Mesodermal cell (in vitro differentiated cells): ENCODE measurements around the gene TGM4.
"Not testable (repeated sequence)": the region's sequence is repeated elsewhere in the genome, so short reads cannot be mapped to it uniquely, and the experiment has no call there.

Experiments
- H3K27ac ChIP-seq: 2 replicates; pipeline ENCODE4 v1.7.0; 2013; ENCODE audit warnings: mild to moderate bottlenecking, low read depth, low read length, moderate library complexity; ENCODE audit not compliant: severe bottlenecking
- H3K36me3 ChIP-seq: 2 replicates; pipeline ENCODE4 v1.7.1; 2013; ENCODE audit warnings: mild to moderate bottlenecking, low read length, moderate library complexity; ENCODE audit not compliant: control insufficient read depth, insufficient read depth
- H3K4me1 ChIP-seq: one replicate; pipeline ENCODE4 v1.7.1; 2013; ENCODE audit warnings: mild to moderate bottlenecking, low read length; ENCODE audit not compliant: insufficient read depth, control insufficient read depth, poor library complexity, severe bottlenecking
- H3K4me3 ChIP-seq: 2 replicates; pipeline ENCODE4 v1.7.0; 2013; ENCODE audit warnings: low read length, control low read depth, mild to moderate bottlenecking; ENCODE audit not compliant: insufficient read depth, poor library complexity, severe bottlenecking; ENCODE audit errors: extremely low read depth
- H3K9me3 ChIP-seq: 2 replicates; pipeline ENCODE4 v1.7.1; 2013; ENCODE audit warnings: mild to moderate bottlenecking, low read length, moderate library complexity; ENCODE audit not compliant: control insufficient read depth
- WGBS, 2 experiments: methylation state at CpG; one replicate each; pipeline ENCODE4 v1.1.5; 2013; ENCODE audit warnings: missing lambda C conversion rate in 2 of 2; ENCODE audit not compliant: insufficient coverage in 2 of 2; 5-methylcytosine and 5-hydroxymethylcytosine counted together

The TGM4 gene

GRCh38 chr3:44927371-44927770, 53.0 kb downstream of the TGM4 start:
- 93 to 95% methylated on average over 4 to 6 of the region's 7 CpGs for WGBS, 2 experiments
- H3K9me3 ChIP-seq = no peaks in the 10 kb centered on the region
- no peak overlapping the region for H3K27ac ChIP-seq
- H3K4me3 ChIP-seq = no peak overlapping the region
- H3K36me3 ChIP-seq = peaks cover 70% of the 10 kb centered on the region
- peaks cover 14% of the 10 kb centered on the region for H3K4me1 ChIP-seq

- H3K27ac ChIP-seq = no peak overlapping the region
- no peaks in the 10 kb centered on the region for H3K9me3 ChIP-seq
- peaks cover 12% of the 10 kb centered on the region for H3K4me1 ChIP-seq
- 92 to 93% methylated on average over 4 to 5 of the region's 5 CpGs for WGBS, 2 experiments
- H3K4me3 ChIP-seq = no peak overlapping the region
- H3K36me3 ChIP-seq = peaks cover 86% of the 10 kb centered on the region
Observed at GRCh38 chr3:44929782-44930181, 55.4 kb downstream of the TGM4 start.

GRCh38 chr3:44930911-44931310, 56.5 kb downstream of the TGM4 start:
- WGBS, 2 experiments = 100% methylated on average over 1 of the region's 2 CpGs; no CpG with 5 or more reads in 1 of the 2 experiments
- H3K4me1 ChIP-seq = peaks cover 9% of the 10 kb centered on the region
- H3K9me3 ChIP-seq = no peaks in the 10 kb centered on the region
- no peak overlapping the region for H3K27ac ChIP-seq
- H3K36me3 ChIP-seq = peaks cover 93% of the 10 kb centered on the region
- no peak overlapping the region for H3K4me3 ChIP-seq

GRCh38 chr3:44931791-44932190, 57.4 kb downstream of the TGM4 start:
- Histone ChIP-seq H3K27ac (no peak overlapping the region), H3K4me1 (peaks cover 9% of the 10 kb centered on the region), H3K36me3 (peaks cover 93% of the 10 kb centered on the region), H3K9me3 (no peaks in the 10 kb centered on the region), H3K4me3 (no peak overlapping the region)
- WGBS, 2 experiments = 100% methylated on average over 1 of the region's 2 CpGs

- peaks cover 9% of the 10 kb centered on the region for H3K4me1 ChIP-seq
- no peaks in the 10 kb centered on the region for H3K9me3 ChIP-seq
- peaks cover 93% of the 10 kb centered on the region for H3K36me3 ChIP-seq
- 55 to 100% methylated on average over 1 of the region's 2 CpGs for WGBS, 2 experiments
- no peak overlapping the region for H3K4me3 ChIP-seq
- peak overlapping the region; percentile 79 for H3K27ac ChIP-seq
Observed at GRCh38 chr3:44932271-44932670, 57.9 kb downstream of the TGM4 start.

GRCh38 chr3:44932986-44933944, 58.9 kb downstream of the TGM4 start:
- Histone ChIP-seq H3K4me1 (peaks cover 9% of the 10 kb centered on the region), H3K36me3 (peaks cover 95% of the 10 kb centered on the region), H3K4me3 (no peak overlapping the region), H3K27ac (peak overlapping the region; percentile 79), H3K9me3 (no peaks in the 10 kb centered on the region)
- WGBS, 2 experiments = 91 to 93% methylated on average over 13 to 14 of the region's 14 CpGs

- H3K4me3 ChIP-seq = no peak overlapping the region
- H3K36me3 ChIP-seq = peaks cover 92% of the 10 kb centered on the region
- peaks cover 5% of the 10 kb centered on the region for H3K4me1 ChIP-seq
- no peak overlapping the region for H3K27ac ChIP-seq
- H3K9me3 ChIP-seq = no peaks in the 10 kb centered on the region
- 71 to 87% methylated on average over 4 of the region's 6 CpGs for WGBS, 2 experiments
Observed at GRCh38 chr3:44939581-44940036, 65.2 kb downstream of the TGM4 start.

GRCh38 chr3:44942202-44942921, 68.0 kb downstream of the TGM4 start:
- WGBS, 2 experiments = 93% methylated on average over 4 of the region's 9 CpGs
- no peaks in the 10 kb centered on the region for H3K9me3 ChIP-seq
- peaks cover 5% of the 10 kb centered on the region for H3K4me1 ChIP-seq
- peaks cover 89% of the 10 kb centered on the region for H3K36me3 ChIP-seq
- no peak overlapping the region for H3K27ac ChIP-seq
- H3K4me3 ChIP-seq = no peak overlapping the region

GRCh38 chr3:44948239-44948638, 73.8 kb downstream of the TGM4 start:
- peaks cover 33% of the 10 kb centered on the region for H3K36me3 ChIP-seq
- 97 to 100% methylated on average over 1 to 3 of the region's 3 CpGs for WGBS, 2 experiments
- no peaks in the 10 kb centered on the region for H3K9me3 ChIP-seq
- H3K27ac ChIP-seq = no peak overlapping the region
- H3K4me1 ChIP-seq = no peaks in the 10 kb centered on the region
- H3K4me3 ChIP-seq = no peak overlapping the region

GRCh38 chr3:44949770-44950169, 75.4 kb downstream of the TGM4 start:
- WGBS, 2 experiments = 100% methylated on average over 2 to 3 of the region's 4 CpGs
- H3K27ac ChIP-seq = not testable (repeated sequence)

More at GRCh38 chr3:44949770-44950169, 75.4 kb downstream of the TGM4 start:
- H3K9me3 ChIP-seq, H3K4me3 ChIP-seq, H3K4me1 ChIP-seq: not testable (repeated sequence)
- peaks cover 31% of the 10 kb centered on the region for H3K36me3 ChIP-seq
